Osteocyte (in vitro differentiated cells): ENCODE measurements around the gene WDR7. TPM values are rescaled to one million over a fixed set of nuclear protein-coding genes. Genes with fewer than 3 reads are reported as not detected.

Source experiments
- DNase-seq: peaks from one replicate; pipeline ENCODE4 v3.0.0; 2021; ENCODE audit warnings: mixed read lengths; ENCODE audit not compliant: unreplicated experiment; ENCODE audit errors: extremely low spot score
- H3K27ac Mint-ChIP-seq: one replicate; pipeline ENCODE4 v1.8.0; 2021; ENCODE audit warnings: mild to moderate bottlenecking, mixed read lengths; ENCODE audit not compliant: unreplicated experiment
- H3K27me3 Mint-ChIP-seq: one replicate; pipeline ENCODE4 v1.8.0; 2021; ENCODE audit warnings: mixed read lengths; ENCODE audit not compliant: unreplicated experiment
- H3K36me3 Mint-ChIP-seq: one replicate; pipeline ENCODE4 v1.8.0; 2021; ENCODE audit warnings: mixed read lengths; ENCODE audit not compliant: unreplicated experiment
- H3K4me1 Mint-ChIP-seq: one replicate; pipeline ENCODE4 v1.8.0; 2021; ENCODE audit warnings: mixed read lengths; ENCODE audit not compliant: unreplicated experiment
- H3K4me3 Mint-ChIP-seq: one replicate; pipeline ENCODE4 v1.8.0; 2021; ENCODE audit warnings: mild to moderate bottlenecking, moderate library complexity, mixed read lengths; ENCODE audit not compliant: unreplicated experiment
- H3K9me3 Mint-ChIP-seq: one replicate; pipeline ENCODE4 v1.8.0; 2021; ENCODE audit warnings: mixed read lengths; ENCODE audit not compliant: unreplicated experiment
- total RNA-seq: library from RNA; stranded (reverse); gene quantifications from 2 replicates; pipeline ENCODE4 v1.2.1, GENCODE V29; 2021
- TF ChIP-seq, protein P1 (sequence below): fragments of 200-600 bp; sonication (generic); IDR thresholded peaks from 2 replicates; pipeline ENCODE4 v1.5.0; 2021; ENCODE audit warnings: antibody characterized with exemption, mild to moderate bottlenecking, moderate library complexity

The WDR7 gene
- total RNA-seq, 1 donor from 2014 or later = 25.9 TPM

- H3K4me1 Mint-ChIP-seq = peaks cover 2% of the 10 kb centered on the region
- TF ChIP-seq, protein P1, sequence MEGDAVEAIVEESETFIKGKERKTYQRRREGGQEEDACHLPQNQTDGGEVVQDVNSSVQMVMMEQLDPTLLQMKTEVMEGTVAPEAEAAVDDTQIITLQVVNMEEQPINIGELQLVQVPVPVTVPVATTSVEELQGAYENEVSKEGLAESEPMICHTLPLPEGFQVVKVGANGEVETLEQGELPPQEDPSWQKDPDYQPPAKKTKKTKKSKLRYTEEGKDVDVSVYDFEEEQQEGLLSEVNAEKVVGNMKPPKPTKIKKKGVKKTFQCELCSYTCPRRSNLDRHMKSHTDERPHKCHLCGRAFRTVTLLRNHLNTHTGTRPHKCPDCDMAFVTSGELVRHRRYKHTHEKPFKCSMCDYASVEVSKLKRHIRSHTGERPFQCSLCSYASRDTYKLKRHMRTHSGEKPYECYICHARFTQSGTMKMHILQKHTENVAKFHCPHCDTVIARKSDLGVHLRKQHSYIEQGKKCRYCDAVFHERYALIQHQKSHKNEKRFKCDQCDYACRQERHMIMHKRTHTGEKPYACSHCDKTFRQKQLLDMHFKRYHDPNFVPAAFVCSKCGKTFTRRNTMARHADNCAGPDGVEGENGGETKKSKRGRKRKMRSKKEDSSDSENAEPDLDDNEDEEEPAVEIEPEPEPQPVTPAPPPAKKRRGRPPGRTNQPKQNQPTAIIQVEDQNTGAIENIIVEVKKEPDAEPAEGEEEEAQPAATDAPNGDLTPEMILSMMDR = no peak
- DNase-seq = no peak
- H3K9me3 Mint-ChIP-seq = peaks cover 5% of the 10 kb centered on the region
- peaks cover 18% of the 10 kb centered on the region for H3K36me3 Mint-ChIP-seq
- no peaks in the 10 kb centered on the region for H3K27me3 Mint-ChIP-seq
- H3K27ac Mint-ChIP-seq = no peak overlapping the region
- H3K4me3 Mint-ChIP-seq = no peak overlapping the region
Observed at GRCh38 chr18:56672981-56673380, 21.8 kb downstream of the WDR7 start.

DNA sequence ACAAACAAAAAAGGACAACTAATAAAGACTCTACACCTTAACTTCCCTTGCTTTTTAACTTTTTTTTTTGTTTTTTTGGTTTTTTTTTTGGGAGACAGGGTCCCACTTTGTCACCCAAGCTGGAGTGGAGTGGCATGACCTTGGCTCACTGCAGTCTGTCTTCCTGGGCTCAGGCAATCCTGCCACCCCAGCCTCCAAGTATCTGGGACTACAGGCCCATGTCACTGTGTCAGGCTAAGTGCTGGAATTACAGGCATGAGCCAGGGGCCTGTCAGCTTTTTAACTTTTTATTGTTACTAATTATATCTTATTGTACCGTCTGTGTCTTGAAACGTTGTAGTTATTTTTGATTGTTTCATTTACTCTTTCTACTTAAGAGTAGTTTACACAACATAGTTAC, 25.5 kb downstream of the WDR7 start:
- no peak for DNase-seq
- no peak overlapping the region for H3K4me3 Mint-ChIP-seq
- peaks cover 20% of the 10 kb centered on the region for H3K36me3 Mint-ChIP-seq
- H3K27me3 Mint-ChIP-seq = no peaks in the 10 kb centered on the region
- TF ChIP-seq, protein P1 = no peak
- H3K27ac Mint-ChIP-seq = no peak overlapping the region
- H3K9me3 Mint-ChIP-seq = peaks cover 6% of the 10 kb centered on the region
- H3K4me1 Mint-ChIP-seq = no peaks in the 10 kb centered on the region

DNA sequence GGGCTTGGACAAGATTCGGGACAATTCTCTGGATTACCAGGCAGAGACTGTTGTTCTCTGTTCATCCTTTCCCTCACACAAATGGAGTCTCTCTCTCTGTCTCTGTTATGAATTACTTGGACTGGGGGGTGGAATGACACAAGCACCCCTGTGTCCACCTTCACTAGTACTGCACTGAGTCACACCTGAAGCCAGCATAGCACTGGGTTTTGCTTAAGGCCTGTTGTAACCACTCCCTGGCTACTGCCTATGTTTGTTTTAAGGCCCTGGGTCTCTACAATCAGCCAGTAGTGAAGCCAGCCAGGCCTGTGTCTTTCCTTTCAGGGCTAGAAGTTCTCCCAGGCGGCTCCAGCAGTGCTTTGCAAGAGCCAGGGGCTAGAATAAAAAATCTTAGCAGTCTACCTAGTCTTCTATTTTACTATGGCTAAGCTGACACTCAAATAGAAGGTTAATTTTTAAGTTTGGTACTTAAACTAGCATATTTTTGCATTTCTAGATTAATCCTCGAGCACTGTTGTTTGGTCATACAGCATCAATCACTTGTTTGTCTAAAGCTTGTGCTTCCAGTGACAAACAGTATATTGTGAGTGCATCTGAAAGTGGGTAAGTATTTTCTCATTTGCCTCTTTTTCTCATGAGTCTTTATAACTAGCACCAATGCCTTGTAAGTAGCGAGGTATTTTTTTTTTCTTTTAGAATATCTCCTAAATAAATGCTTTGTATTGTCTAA, 27.8 kb downstream of the WDR7 start:
- DNase-seq = no peak
- peaks cover 6% of the 10 kb centered on the region for H3K9me3 Mint-ChIP-seq
- no peak overlapping the region for H3K27ac Mint-ChIP-seq
- H3K27me3 Mint-ChIP-seq = no peaks in the 10 kb centered on the region
- H3K4me1 Mint-ChIP-seq = no peaks in the 10 kb centered on the region
- TF ChIP-seq, protein P1 = no peak
- H3K4me3 Mint-ChIP-seq = no peak overlapping the region
- peaks cover 29% of the 10 kb centered on the region for H3K36me3 Mint-ChIP-seq

DNA sequence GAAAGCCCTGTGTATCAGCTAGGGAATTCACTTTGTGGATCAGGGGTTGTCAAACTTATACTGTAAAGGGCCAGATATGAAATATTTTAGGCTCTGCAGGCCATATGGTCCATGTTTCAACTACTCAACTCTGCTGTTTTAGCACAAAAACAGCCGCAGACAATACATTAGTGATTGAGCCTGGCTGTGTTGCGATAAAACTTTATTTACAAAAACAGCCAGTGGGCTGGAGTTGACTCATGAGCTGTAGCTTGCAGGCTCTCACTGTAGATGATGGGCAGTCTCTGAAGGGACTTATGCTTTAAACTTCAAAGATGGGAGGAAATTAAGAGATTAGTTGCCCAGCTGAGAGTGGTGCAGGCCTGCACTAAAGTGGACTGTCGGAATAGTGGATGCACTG, 33.1 kb downstream of the WDR7 start:
- no peaks in the 10 kb centered on the region for H3K9me3 Mint-ChIP-seq
- H3K27ac Mint-ChIP-seq = no peak overlapping the region

GRCh38 chr18:56691530-56691929, 40.4 kb downstream of the WDR7 start:
- Mint-ChIP-seq H3K4me3 (no peak overlapping the region), H3K9me3 (no peaks in the 10 kb centered on the region), H3K27ac (no peak overlapping the region), H3K36me3 (peaks cover 19% of the 10 kb centered on the region), H3K27me3 (no peaks in the 10 kb centered on the region), H3K4me1 (peaks cover 3% of the 10 kb centered on the region)
- TF ChIP-seq, protein P1 = no peak
- DNase-seq = no peak

More for the DNA sequence above, 33.1 kb downstream of the WDR7 start:
- TF ChIP-seq, protein P1 = no peak
- no peak for DNase-seq
- no peaks in the 10 kb centered on the region for H3K27me3 Mint-ChIP-seq
- peaks cover 18% of the 10 kb centered on the region for H3K36me3 Mint-ChIP-seq
- no peaks in the 10 kb centered on the region for H3K4me1 Mint-ChIP-seq
- H3K4me3 Mint-ChIP-seq = no peak overlapping the region
